ENCODE results near the gene ANO4.

ANO4 gene

DNA sequence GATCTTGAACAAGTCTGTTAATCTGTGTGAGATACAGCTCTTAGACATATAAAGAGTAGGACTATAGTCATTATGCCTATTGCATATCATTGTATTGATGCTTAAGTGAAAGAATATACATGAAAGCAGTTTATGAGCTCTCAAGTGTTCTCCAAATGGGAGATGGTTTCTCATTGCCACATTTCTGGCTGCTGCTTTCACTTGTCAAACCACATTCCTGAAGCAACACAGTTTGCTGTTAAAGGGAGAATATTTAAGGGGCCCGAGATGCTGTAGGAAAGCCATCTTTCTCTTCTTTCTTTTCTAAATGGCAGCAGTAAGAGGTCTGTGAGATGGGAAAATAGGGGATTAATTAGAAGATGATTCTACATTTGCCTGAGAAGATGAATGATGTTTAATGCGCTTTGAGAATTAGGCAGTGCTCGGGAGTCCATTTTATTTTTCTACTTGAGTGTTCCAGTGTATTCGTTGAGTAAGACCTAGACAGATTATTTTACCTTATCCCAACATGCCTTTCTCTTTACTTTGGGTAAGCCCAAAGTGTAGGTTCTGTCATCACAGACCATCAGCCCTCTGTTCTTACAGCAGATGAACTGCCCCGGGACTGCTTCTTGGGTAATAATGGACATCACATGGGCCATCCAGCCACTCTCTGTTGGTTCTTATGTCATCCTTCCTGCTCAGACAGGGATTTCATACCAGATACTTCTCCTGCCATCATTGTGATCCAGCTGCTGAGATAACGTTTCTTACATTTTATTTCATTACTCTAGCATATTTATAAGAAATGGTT is 35.6 kb downstream of the ANO4 start:
- Histone ChIP-seq H3K4me1 (ENCODE audit: control insufficient read depth in 1 of 2, insufficient read depth in 2 of 2, low read length in 2 of 2) (peaks cover 0 to 3% of the 10 kb centered on the region in 2 experiments), H3K18ac (ENCODE audit: low read length) (peak overlapping the region; percentile 33), H3K27me3 (ENCODE audit: insufficient read depth, low read length) (no peaks in the 10 kb centered on the region), H4K12ac (ENCODE audit: low read depth, low read length) (no peak overlapping the region), H3K4ac (ENCODE audit: low read depth, low read length) (peak overlapping the region; percentile 29), H2BK5ac (ENCODE audit: low read depth, low read length, poor library complexity) (peak overlapping the region; percentile 58), H3K4me3 (ENCODE audit: low read depth, low read length) (no peak overlapping the region), H3K4me2 (ENCODE audit: low read length) (peak overlapping the region; percentile 11), H4K91ac (ENCODE audit: low read depth, low read length) (peak overlapping the region; percentile 50), H3K9me3 (ENCODE audit: insufficient read depth, low read depth, low read length) (no peaks in the 10 kb centered on the region), H2AK5ac (ENCODE audit: low read length) (no peak overlapping the region), H3K27ac (ENCODE audit: low read depth, low read length) (peak overlapping the region; percentile 67), H2BK12ac (ENCODE audit: low read length) (peak overlapping the region; percentile 63), H3K36me3 (ENCODE audit: control insufficient read depth in 1 of 2, insufficient read depth in 2 of 2, low read length in 2 of 2) (no peaks in the 10 kb centered on the region), H4K8ac (ENCODE audit: low read depth, low read length) (no peak overlapping the region), H2BK120ac (ENCODE audit: insufficient read depth, low read length, poor library complexity) (peak overlapping the region; percentile 80), H2AFZ (ENCODE audit: insufficient read depth, low read length, poor library complexity) (no peak overlapping the region), H3K23ac (ENCODE audit: low read length) (no peak overlapping the region), H3K79me1 (ENCODE audit: low read length) (peaks cover 4% of the 10 kb centered on the region), H3K79me2 (ENCODE audit: control insufficient read depth, insufficient read depth, low read length, poor library complexity) (no peaks in the 10 kb centered on the region), H3K9ac (ENCODE audit: low read length) (no peak overlapping the region), H3K14ac (ENCODE audit: low read length) (no peak overlapping the region)
- peak; percentile 50 to 75 for DNase-seq
- WGBS (ENCODE audit: extremely low coverage, insufficient coverage, insufficient read length): no CpG with 5 or more reads among the region's 6 CpGs

DNA sequence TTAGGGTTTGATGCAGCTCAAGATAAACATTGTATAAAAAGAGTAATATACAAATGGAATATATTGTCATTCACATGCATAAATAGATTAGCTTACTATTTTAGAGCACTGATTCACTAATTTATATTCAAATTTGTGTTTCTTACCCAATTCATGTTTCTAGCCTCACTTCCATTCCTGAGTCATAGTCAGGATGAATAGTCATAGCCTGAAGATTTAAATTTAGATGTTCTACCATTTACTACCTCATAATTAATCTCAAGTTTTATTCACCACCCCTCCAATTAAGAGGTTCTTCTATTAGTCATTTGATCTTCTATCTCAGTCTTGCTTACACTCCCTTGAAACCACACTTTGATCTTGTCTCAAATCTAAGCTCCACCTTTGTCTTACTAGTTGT is 38.7 kb downstream of the ANO4 start:
- Histone ChIP-seq H3K9me3 (ENCODE audit: insufficient read depth, low read depth, low read length) (no peaks in the 10 kb centered on the region), H4K91ac (ENCODE audit: low read depth, low read length) (no peak overlapping the region), H4K12ac (ENCODE audit: low read depth, low read length) (no peak overlapping the region), H3K4ac (ENCODE audit: low read depth, low read length) (no peak overlapping the region), H3K14ac (ENCODE audit: low read length) (no peak overlapping the region), H3K27me3 (ENCODE audit: insufficient read depth, low read length) (no peaks in the 10 kb centered on the region), H2AFZ (ENCODE audit: insufficient read depth, low read length, poor library complexity) (no peak overlapping the region), H3K4me2 (ENCODE audit: low read length) (no peak overlapping the region), H3K36me3 (ENCODE audit: control insufficient read depth in 1 of 2, insufficient read depth in 2 of 2, low read length in 2 of 2) (no peaks in the 10 kb centered on the region), H2BK120ac (ENCODE audit: insufficient read depth, low read length, poor library complexity) (no peak overlapping the region), H3K79me2 (ENCODE audit: control insufficient read depth, insufficient read depth, low read length, poor library complexity) (no peaks in the 10 kb centered on the region), H2BK12ac (ENCODE audit: low read length) (no peak overlapping the region), H3K79me1 (ENCODE audit: low read length) (peaks cover 4% of the 10 kb centered on the region), H2AK5ac (ENCODE audit: low read length) (no peak overlapping the region), H3K4me1 (ENCODE audit: control insufficient read depth in 1 of 2, insufficient read depth in 2 of 2, low read length in 2 of 2) (peaks cover 0 to 3% of the 10 kb centered on the region in 2 experiments), H3K9ac (ENCODE audit: low read length) (no peak overlapping the region), H3K18ac (ENCODE audit: low read length) (no peak overlapping the region), H2BK5ac (ENCODE audit: low read depth, low read length, poor library complexity) (no peak overlapping the region), H3K4me3 (ENCODE audit: low read depth, low read length) (no peak overlapping the region), H3K27ac (ENCODE audit: low read depth, low read length) (no peak overlapping the region), H3K23ac (ENCODE audit: low read length) (no peak overlapping the region), H4K8ac (ENCODE audit: low read depth, low read length) (no peak overlapping the region)
- no peak for DNase-seq

DNA sequence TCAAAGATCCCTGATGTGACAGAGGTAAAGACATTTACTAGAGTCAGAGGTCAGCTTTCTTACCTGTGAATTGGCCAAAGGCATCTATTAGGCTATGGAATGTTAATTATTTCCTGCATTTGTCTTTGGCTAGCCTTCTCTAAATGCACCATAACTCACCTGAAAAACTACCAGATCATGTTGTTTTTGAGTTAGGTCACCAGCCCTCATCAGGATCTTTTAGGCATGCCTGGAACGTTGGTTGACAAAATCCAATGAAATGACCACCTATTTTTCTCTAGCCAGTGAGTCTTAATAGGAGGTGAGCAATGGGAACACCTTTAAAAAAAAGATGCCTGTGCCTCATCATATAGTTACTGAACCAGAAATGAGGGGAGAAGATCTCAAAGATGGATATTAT is 46.2 kb downstream of the ANO4 start:
- Histone ChIP-seq H2BK12ac (ENCODE audit: low read length) (no peak overlapping the region), H3K9me3 (ENCODE audit: insufficient read depth, low read depth, low read length) (no peaks in the 10 kb centered on the region), H3K27me3 (ENCODE audit: insufficient read depth, low read length) (no peaks in the 10 kb centered on the region), H3K4ac (ENCODE audit: low read depth, low read length) (no peak overlapping the region), H3K23ac (ENCODE audit: low read length) (no peak overlapping the region), H4K8ac (ENCODE audit: low read depth, low read length) (no peak overlapping the region), H2AK5ac (ENCODE audit: low read length) (no peak overlapping the region), H3K18ac (ENCODE audit: low read length) (no peak overlapping the region), H2AFZ (ENCODE audit: insufficient read depth, low read length, poor library complexity) (no peak overlapping the region), H2BK5ac (ENCODE audit: low read depth, low read length, poor library complexity) (no peak overlapping the region), H3K4me1 (ENCODE audit: control insufficient read depth in 1 of 2, insufficient read depth in 2 of 2, low read length in 2 of 2) (peaks cover 5 to 6% of the 10 kb centered on the region in 2 experiments), H3K79me1 (ENCODE audit: low read length) (peaks cover 7% of the 10 kb centered on the region), H3K4me2 (ENCODE audit: low read length) (no peak overlapping the region), H4K91ac (ENCODE audit: low read depth, low read length) (no peak overlapping the region), H2BK120ac (ENCODE audit: insufficient read depth, low read length, poor library complexity) (no peak overlapping the region), H3K4me3 (ENCODE audit: low read depth, low read length) (no peak overlapping the region), H3K9ac (ENCODE audit: low read length) (no peak overlapping the region), H3K14ac (ENCODE audit: low read length) (no peak overlapping the region), H3K27ac (ENCODE audit: low read depth, low read length) (peak overlapping the region; percentile 36), H3K79me2 (ENCODE audit: control insufficient read depth, insufficient read depth, low read length, poor library complexity) (no peaks in the 10 kb centered on the region), H3K36me3 (ENCODE audit: control insufficient read depth in 1 of 2, insufficient read depth in 2 of 2, low read length in 2 of 2) (no peaks in the 10 kb centered on the region), H4K12ac (ENCODE audit: low read depth, low read length) (no peak overlapping the region)
- WGBS (ENCODE audit: extremely low coverage, insufficient coverage, insufficient read length): no CpG with 5 or more reads among the region's 1 CpG
- peak; percentile 69 to 89 for DNase-seq

DNA sequence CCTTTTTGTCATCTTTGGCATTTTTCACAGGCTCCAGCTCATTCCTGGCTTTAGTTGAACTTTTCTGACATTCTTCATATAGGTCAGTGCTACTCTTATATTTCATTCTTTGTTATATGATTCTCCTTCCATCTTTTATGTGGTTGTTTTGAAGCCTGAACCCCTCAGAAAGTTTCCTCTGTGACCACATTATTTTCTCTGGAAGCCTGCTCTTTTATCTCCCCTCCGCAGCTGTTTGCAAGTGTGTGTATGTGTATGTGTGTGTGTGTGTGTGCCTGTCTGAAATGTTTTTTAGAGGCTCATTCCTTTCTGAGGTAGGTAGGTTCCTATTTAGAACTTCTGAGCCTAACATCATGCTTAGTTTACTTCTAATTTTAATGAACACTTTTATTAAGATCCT is 47.6 kb downstream of the ANO4 start:
- no peak overlapping the region for H2BK12ac ChIP-seq (ENCODE audit: low read length)
- H3K79me1 ChIP-seq (ENCODE audit: low read length): peaks cover 7% of the 10 kb centered on the region
- no peaks in the 10 kb centered on the region for H3K79me2 ChIP-seq (ENCODE audit: control insufficient read depth, insufficient read depth, low read length, poor library complexity)
- H4K91ac ChIP-seq (ENCODE audit: low read depth, low read length): no peak overlapping the region
- no peak overlapping the region for H3K27ac ChIP-seq (ENCODE audit: low read depth, low read length)
- no peak overlapping the region for H3K18ac ChIP-seq (ENCODE audit: low read length)
- no CpG with 5 or more reads among the region's 1 CpG for WGBS (ENCODE audit: extremely low coverage, insufficient coverage, insufficient read length)
- H3K36me3 ChIP-seq (ENCODE audit: control insufficient read depth in 1 of 2, insufficient read depth in 2 of 2, low read length in 2 of 2): no peaks in the 10 kb centered on the region
- H3K4me2 ChIP-seq (ENCODE audit: low read length): no peak overlapping the region
- no peaks in the 10 kb centered on the region for H3K27me3 ChIP-seq (ENCODE audit: insufficient read depth, low read length)
- H4K8ac ChIP-seq (ENCODE audit: low read depth, low read length): no peak overlapping the region
- no peak overlapping the region for H4K12ac ChIP-seq (ENCODE audit: low read depth, low read length)
- no peak overlapping the region for H2AFZ ChIP-seq (ENCODE audit: insufficient read depth, low read length, poor library complexity)
- no peaks in the 10 kb centered on the region for H3K9me3 ChIP-seq (ENCODE audit: insufficient read depth, low read depth, low read length)
- DNase-seq: peak in 1 of 2 donors; percentile 49
- no peak overlapping the region for H3K4me3 ChIP-seq (ENCODE audit: low read depth, low read length)
- peaks cover 5 to 6% of the 10 kb centered on the region in 2 experiments for H3K4me1 ChIP-seq (ENCODE audit: control insufficient read depth in 1 of 2, insufficient read depth in 2 of 2, low read length in 2 of 2)
- no peak overlapping the region for H3K23ac ChIP-seq (ENCODE audit: low read length)
- no peak overlapping the region for H2AK5ac ChIP-seq (ENCODE audit: low read length)
- H2BK120ac ChIP-seq (ENCODE audit: insufficient read depth, low read length, poor library complexity): no peak overlapping the region
- no peak overlapping the region for H2BK5ac ChIP-seq (ENCODE audit: low read depth, low read length, poor library complexity)
- H3K9ac ChIP-seq (ENCODE audit: low read length): no peak overlapping the region
- no peak overlapping the region for H3K4ac ChIP-seq (ENCODE audit: low read depth, low read length)
- H3K14ac ChIP-seq (ENCODE audit: low read length): no peak overlapping the region

Measured in trophoblast cell (in vitro differentiated cells and primary cell).